D721Med (cell line): ENCODE data around the gene HLA-B.
"Not testable (repeated sequence)": the region's sequence is repeated elsewhere in the genome, so short reads cannot be mapped to it uniquely, and the experiment has no call there.

Experiments used
- DNase-seq: peaks from one replicate; pipeline ENCODE4 v3.0.0; 2011; ENCODE audit warnings: low spot score; ENCODE audit not compliant: insufficient read length
- FAIRE-seq: peaks from 2 replicates; lab custom pipeline; 2011; peaks lifted over from hg19 to GRCh38; lab: Jason Lieb, UNC
- CTCF ChIP-seq: IDR thresholded peaks from 2 replicates; pipeline ENCODE4 v1.5.1; 2012; ENCODE audit warnings: mild to moderate bottlenecking, control low read depth; ENCODE audit not compliant: insufficient read depth; ENCODE audit errors: missing control alignments

Gene HLA-B

GRCh38 chr6:31393932-31394331 lies 37.0 kb upstream of the HLA-B start:
- DNase-seq (no peak), FAIRE-seq (no peak)
- no peak for TF ChIP-seq CTCF

DNA sequence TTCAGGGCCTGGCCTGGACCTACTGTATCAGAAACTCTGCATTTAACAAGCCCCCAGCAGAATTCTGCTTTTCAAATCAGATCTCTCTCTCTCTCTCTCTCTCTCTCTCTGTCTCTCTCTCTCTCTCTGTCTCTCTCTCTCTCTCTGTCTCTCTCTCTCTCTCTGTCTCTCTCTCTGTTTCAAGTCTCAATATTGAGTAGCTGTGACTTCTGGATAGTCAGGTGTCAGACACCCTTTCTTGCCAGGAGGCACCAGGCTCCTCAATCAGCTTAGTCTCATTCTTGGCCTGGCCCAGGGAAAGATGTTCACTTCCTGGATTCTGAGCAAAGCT lies 32.8 kb upstream of the HLA-B start:
- DNase-seq, FAIRE-seq: not testable (repeated sequence)

- not testable (repeated sequence) for DNase-seq, FAIRE-seq
Measured at GRCh38 chr6:31388916-31389801, 32.2 kb upstream of the HLA-B start.

- FAIRE-seq = no peak
- DNase-seq = no peak
- no peak for TF ChIP-seq CTCF
Measured at GRCh38 chr6:31386977-31387376, 30.0 kb upstream of the HLA-B start.

GRCh38 chr6:31386099-31386498 lies 29.1 kb upstream of the HLA-B start:
- DNase-seq = no peak
- no peak for FAIRE-seq
- no peak for TF ChIP-seq CTCF

- TF ChIP-seq CTCF = no peak
- DNase-seq (no peak), FAIRE-seq (no peak)
Measured at GRCh38 chr6:31385041-31385440, 28.1 kb upstream of the HLA-B start.

GRCh38 chr6:31383149-31383548 lies 26.2 kb upstream of the HLA-B start:
- FAIRE-seq (no peak), DNase-seq (no peak)
- TF ChIP-seq CTCF = no peak

DNA sequence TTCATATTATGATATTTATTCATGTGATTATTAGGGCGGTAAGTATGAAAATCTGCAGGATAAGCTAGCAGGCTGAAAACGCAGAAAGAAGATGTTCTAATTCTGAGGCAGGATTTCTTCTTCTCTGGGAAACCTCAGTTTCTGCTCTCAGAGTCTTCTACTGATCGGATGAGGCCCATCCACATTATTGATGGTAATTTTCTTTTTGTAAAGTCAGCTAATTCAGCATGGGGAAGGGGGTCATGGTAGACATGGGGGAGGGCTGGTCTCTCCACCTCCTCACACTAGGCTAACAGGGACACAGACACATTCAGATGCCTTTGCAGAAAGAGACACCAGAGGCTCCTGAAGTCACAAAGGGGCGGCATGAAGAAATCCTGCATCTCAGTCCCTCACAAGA lies 24.7 kb upstream of the HLA-B start:
- no peak for FAIRE-seq
- DNase-seq = no peak
- no peak for TF ChIP-seq CTCF
